Hindlimb muscle (tissue), 1 donor: ENCODE results near the gene CREB3L4. TPM values are rescaled to one million over a fixed set of nuclear protein-coding genes. Genes with fewer than 3 reads are reported as not detected.

Experiments used
- DNase-seq: peaks from one replicate; pipeline ENCODE4 v3.0.0-alpha.2; 2013
- polyA plus RNA-seq: library from polyadenylated mRNA; unstranded; fragments of 120-200 nt; gene quantifications from one replicate; pipeline ENCODE4 v1.2.1, GENCODE V29; 2013; ENCODE audit not compliant: insufficient read length

Gene CREB3L4
- polyA plus RNA-seq, 1 donor: 16.1 TPM

- DNase-seq: no peak
Observed at GRCh38 chr1:153937331-153937730, 30.4 kb upstream of the CREB3L4 start.

GRCh38 chr1:153938996-153939395 lies 28.7 kb upstream of the CREB3L4 start:
- no peak for DNase-seq

GRCh38 chr1:153939476-153939875 lies 28.2 kb upstream of the CREB3L4 start:
- no peak for DNase-seq

GRCh38 chr1:153940756-153941155 lies 26.9 kb upstream of the CREB3L4 start:
- no peak for DNase-seq

GRCh38 chr1:153941826-153942725 lies 25.6 kb upstream of the CREB3L4 start:
- DNase-seq: no peak

GRCh38 chr1:153942766-153943549 lies 24.7 kb upstream of the CREB3L4 start:
- DNase-seq: no peak

- no peak for DNase-seq
Observed at GRCh38 chr1:153944005-153944826, 23.5 kb upstream of the CREB3L4 start.

GRCh38 chr1:153944827-153945117 lies 22.9 kb upstream of the CREB3L4 start:
- no peak for DNase-seq

- DNase-seq: no peak
Observed at GRCh38 chr1:153945131-153945794, 22.4 kb upstream of the CREB3L4 start.

- peak; percentile 74 for DNase-seq
Observed at GRCh38 chr1:153945795-153946621, 21.7 kb upstream of the CREB3L4 start.

GRCh38 chr1:153946622-153947241 lies 21.0 kb upstream of the CREB3L4 start, which contains the start of gene DENND4B:
Gene DENND4B (minus strand): TSS chr1:153946718. CDS start chr1:153944374, 2,344 bp downstream.
- peak; percentile 88 for DNase-seq

GRCh38 chr1:153951183-153951582 lies 16.5 kb upstream of the CREB3L4 start:
- DNase-seq: no peak

- DNase-seq: no peak
Observed at GRCh38 chr1:153951801-153952200, 15.9 kb upstream of the CREB3L4 start.

GRCh38 chr1:153953859-153954365 lies 13.8 kb upstream of the CREB3L4 start:
- no peak for DNase-seq

- DNase-seq: no peak
Observed at GRCh38 chr1:153954826-153955225, 12.9 kb upstream of the CREB3L4 start.

GRCh38 chr1:153956997-153957715 lies 10.5 kb upstream of the CREB3L4 start:
- DNase-seq: no peak

- DNase-seq: no peak
Observed at GRCh38 chr1:153957744-153958110, 10.0 kb upstream of the CREB3L4 start.

GRCh38 chr1:153958111-153958960 lies 9.4 kb upstream of the CREB3L4 start, which contains the start of gene CRTC2:
Gene CRTC2 (minus strand): TSS chr1:153958612. CDS start chr1:153958497, 115 bp downstream.
- peak; percentile 98 for DNase-seq

- no peak for DNase-seq
Observed at GRCh38 chr1:153958961-153959260, 8.8 kb upstream of the CREB3L4 start.
